Lower leg skin (tissue), 4 donors: Measurements from ENCODE around the gene CHD1. TPM values are rescaled to one million over a fixed set of nuclear protein-coding genes. Genes with fewer than 3 reads are reported as not detected.

Experiments
- DNase-seq, 2 donors: peaks; one replicate each; pipeline ENCODE4 v3.0.0-alpha.2; 2019; ENCODE audit warnings: low spot score in 2 of 2
- H3K4me3 ChIP-seq: fragments of 200-600 bp; sonication (generic); 2 replicates; pipeline ENCODE4 v1.5.1; 2017; ENCODE audit warnings: mild to moderate bottlenecking, low read depth; ENCODE audit not compliant: poor library complexity, severe bottlenecking
- POLR2A ChIP-seq, 2 donors: fragments of 450-650 bp; IDR thresholded peaks; one replicate each; pipeline ENCODE4 v1.6.1; 2016 to 2017; ENCODE audit warnings: antibody characterized with exemption in 2 of 2, mild to moderate bottlenecking in 1 of 2, moderate library complexity in 1 of 2
- WGBS, 2 donors: methylation state at CpG; one replicate each; pipeline ENCODE4 v1.1.5; 2018; 5-methylcytosine and 5-hydroxymethylcytosine counted together
- intact Hi-C: fragments of 100-400 bp; cut with DNase I; formaldehyde crosslinking; loops from one replicate; pipeline ENCODE4 v1.15.0; 2023; ENCODE audit warnings: low total_unique reads
- total RNA-seq, 4 donors: library from RNA; depleted of rRNA; stranded (reverse); fragments of >200 nt; gene quantifications; one replicate each; pipeline ENCODE4 v1.1.0, GENCODE V29; 2016
- TF ChIP-seq, protein P1 (sequence below), 3 donors: fragments of 450-650 bp; IDR thresholded peaks; one replicate each; pipeline ENCODE4 v1.5.1; 2016; ENCODE audit warnings: antibody characterized with exemption in 3 of 3, mild to moderate bottlenecking in 3 of 3, moderate library complexity in 2 of 3

CHD1 gene
- total RNA-seq, 4 donors from 2014 or later, result 40.8 to 46.8 (median 43.2) TPM

GRCh38 chr5:98913911-98914310, 14.9 kb downstream of the CHD1 start:
- no peak for TF ChIP-seq POLR2A (IDR thresholded peaks at IDR 0.05)
- TF ChIP-seq, protein P1, sequence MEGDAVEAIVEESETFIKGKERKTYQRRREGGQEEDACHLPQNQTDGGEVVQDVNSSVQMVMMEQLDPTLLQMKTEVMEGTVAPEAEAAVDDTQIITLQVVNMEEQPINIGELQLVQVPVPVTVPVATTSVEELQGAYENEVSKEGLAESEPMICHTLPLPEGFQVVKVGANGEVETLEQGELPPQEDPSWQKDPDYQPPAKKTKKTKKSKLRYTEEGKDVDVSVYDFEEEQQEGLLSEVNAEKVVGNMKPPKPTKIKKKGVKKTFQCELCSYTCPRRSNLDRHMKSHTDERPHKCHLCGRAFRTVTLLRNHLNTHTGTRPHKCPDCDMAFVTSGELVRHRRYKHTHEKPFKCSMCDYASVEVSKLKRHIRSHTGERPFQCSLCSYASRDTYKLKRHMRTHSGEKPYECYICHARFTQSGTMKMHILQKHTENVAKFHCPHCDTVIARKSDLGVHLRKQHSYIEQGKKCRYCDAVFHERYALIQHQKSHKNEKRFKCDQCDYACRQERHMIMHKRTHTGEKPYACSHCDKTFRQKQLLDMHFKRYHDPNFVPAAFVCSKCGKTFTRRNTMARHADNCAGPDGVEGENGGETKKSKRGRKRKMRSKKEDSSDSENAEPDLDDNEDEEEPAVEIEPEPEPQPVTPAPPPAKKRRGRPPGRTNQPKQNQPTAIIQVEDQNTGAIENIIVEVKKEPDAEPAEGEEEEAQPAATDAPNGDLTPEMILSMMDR (IDR thresholded peaks at IDR 0.05), result no peak
- intact Hi-C loops, result no loop called here

GRCh38 chr5:98911280-98912040, 17.3 kb downstream of the CHD1 start:
- no peak overlapping the region for H3K4me3 ChIP-seq
- TF ChIP-seq POLR2A (IDR thresholded peaks at IDR 0.05), result no peak
- TF ChIP-seq, protein P1 (IDR thresholded peaks at IDR 0.05), result no peak
- no peak for DNase-seq
- 86 to 92% methylated on average over 5 of the region's 5 CpGs for WGBS, 2 donors
- intact Hi-C loops, result no loop called here

More at GRCh38 chr5:98913911-98914310, 14.9 kb downstream of the CHD1 start:
- no peak overlapping the region for H3K4me3 ChIP-seq
- DNase-seq, result no peak

DNA sequence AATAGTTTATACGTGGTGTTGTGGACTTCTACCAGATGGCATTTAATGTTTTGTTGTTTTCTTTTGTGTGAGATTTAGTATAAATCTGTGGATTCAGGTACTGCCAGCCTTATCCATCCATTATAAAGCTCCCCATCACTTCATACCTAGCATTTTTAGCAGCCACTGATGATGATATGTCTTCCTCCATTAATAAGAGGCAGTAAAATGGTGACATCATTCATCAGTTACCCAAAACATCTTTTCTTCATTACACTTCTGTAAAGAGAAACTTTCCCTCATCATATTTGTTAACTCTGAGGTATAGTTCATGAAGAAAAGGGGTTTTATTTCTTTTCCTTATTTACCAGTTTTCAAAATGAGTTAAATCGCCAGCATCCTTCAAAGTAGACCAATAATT, 19.4 kb downstream of the CHD1 start:
- WGBS, 2 donors, result 85 to 93% methylated on average over 2 of the region's 2 CpGs
- no peak for TF ChIP-seq POLR2A (IDR thresholded peaks at IDR 0.05)
- TF ChIP-seq, protein P1 (IDR thresholded peaks at IDR 0.05), result no peak
- no peak for DNase-seq
- no peak overlapping the region for H3K4me3 ChIP-seq
- intact Hi-C loops, result loop anchor here (10.0 kb wide), 2 partner anchors 125 to 155 kb away; no protein-coding TSS in a partner anchor

DNA sequence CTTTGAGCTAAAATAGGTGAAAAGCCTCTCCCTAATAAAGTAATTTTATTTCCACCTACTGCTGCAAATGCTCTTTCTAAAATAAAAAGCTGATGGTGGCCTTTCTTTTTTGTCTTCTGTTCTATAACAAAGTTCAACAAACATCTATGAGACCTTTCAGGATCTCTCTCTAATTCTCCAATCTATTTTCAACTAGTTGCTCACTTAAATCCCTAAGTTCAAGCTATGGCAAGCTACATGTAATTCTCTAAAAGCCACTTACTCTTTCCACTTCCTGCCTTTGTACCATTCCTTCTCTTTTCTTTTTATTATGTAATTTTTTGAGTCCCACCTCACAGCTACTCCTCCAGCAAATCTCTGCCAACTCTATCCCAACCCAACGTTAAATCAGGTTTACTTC, 20.9 kb downstream of the CHD1 start:
- intact Hi-C loops, result loop anchor here (10.0 kb wide), 2 partner anchors 127 to 157 kb away; no protein-coding TSS in a partner anchor

GRCh38 chr5:98906756-98907355, 22.0 kb downstream of the CHD1 start:
- no peak overlapping the region for H3K4me3 ChIP-seq
- 63 to 65% methylated on average over 3 of the region's 3 CpGs for WGBS, 2 donors
- TF ChIP-seq POLR2A (IDR thresholded peaks at IDR 0.05), result no peak
- TF ChIP-seq, protein P1 (IDR thresholded peaks at IDR 0.05), result no peak
- no peak for DNase-seq
- intact Hi-C loops, result loop anchor here (10.0 kb wide), 2 partner anchors 128 to 158 kb away; no protein-coding TSS in a partner anchor

More for the DNA sequence above, 20.9 kb downstream of the CHD1 start:
- WGBS, 2 donors, result 65 to 70% methylated on average over 1 of the region's 1 CpG
- TF ChIP-seq, protein P1 (IDR thresholded peaks at IDR 0.05), result no peak
- no peak for TF ChIP-seq POLR2A (IDR thresholded peaks at IDR 0.05)
- no peak for DNase-seq
- no peak overlapping the region for H3K4me3 ChIP-seq
